ENCODE data around the gene CPLANE2.

The CPLANE2 gene

DNA sequence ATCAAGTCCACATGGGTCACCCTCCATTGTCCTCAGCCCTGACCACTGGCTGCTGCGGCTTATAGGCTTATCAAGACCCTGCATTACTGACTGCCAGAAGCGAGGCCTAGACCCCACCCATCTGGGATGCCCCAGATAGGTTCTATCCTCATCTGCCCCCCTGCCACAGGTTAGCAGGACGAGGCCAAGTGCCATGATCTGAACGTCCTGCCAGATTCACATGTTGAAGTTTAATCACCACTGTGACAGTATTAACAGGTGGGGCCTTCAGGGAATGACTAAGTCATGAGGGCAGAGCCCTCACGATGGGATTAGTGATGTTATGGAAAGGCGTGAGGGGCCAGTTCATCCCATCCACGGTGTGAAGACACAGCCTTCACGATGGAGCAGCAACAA is 6.2 kb upstream of the CPLANE2 start:
- H3K4me3 ChIP-seq (ENCODE audit: low read depth, low read length), result no peak overlapping the region
- ChIA-PET CTCF (interaction anchor here (0.7 to 5.5 kb wide), 10 partner anchors 11 to 455 kb away, joined by 3 to 91 read pairs (median 5); partner anchors contain the start of gene FAM131C), POLR2A (no interaction called here)
- H3K4me1 ChIP-seq (ENCODE audit: control insufficient read depth, insufficient read depth, low read length), result peaks cover 4% of the 10 kb centered on the region
- peaks cover 0 to 13% of the 10 kb centered on the region in 2 experiments; a peak in 1 of 3 replicates for H3K36me3 ChIP-seq (ENCODE audit: control insufficient read depth in 2 of 2, insufficient read depth in 1 of 2, low read length in 2 of 2)
- H3K27ac ChIP-seq (ENCODE audit: extremely low read depth, low read depth, low read length), result no peak overlapping the region
- TF ChIP-seq, protein P1, sequence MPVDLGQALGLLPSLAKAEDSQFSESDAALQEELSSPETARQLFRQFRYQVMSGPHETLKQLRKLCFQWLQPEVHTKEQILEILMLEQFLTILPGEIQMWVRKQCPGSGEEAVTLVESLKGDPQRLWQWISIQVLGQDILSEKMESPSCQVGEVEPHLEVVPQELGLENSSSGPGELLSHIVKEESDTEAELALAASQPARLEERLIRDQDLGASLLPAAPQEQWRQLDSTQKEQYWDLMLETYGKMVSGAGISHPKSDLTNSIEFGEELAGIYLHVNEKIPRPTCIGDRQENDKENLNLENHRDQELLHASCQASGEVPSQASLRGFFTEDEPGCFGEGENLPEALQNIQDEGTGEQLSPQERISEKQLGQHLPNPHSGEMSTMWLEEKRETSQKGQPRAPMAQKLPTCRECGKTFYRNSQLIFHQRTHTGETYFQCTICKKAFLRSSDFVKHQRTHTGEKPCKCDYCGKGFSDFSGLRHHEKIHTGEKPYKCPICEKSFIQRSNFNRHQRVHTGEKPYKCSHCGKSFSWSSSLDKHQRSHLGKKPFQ (tag by site-specific recombination; IDR thresholded peaks at IDR 0.05), result peak; percentile 65; the same call in 1 of the 2 replicates
- TF ChIP-seq ZNF561 (tag by site-specific recombination; IDR thresholded peaks at IDR 0.05; ENCODE audit: borderline replicate concordance), result no peak
- TF ChIP-seq SCRT2 (tag by site-specific recombination; IDR thresholded peaks at IDR 0.05), result peak; percentile 50; the same call in 1 of the 2 replicates
- no peak for TF ChIP-seq ZNF623 (tag by site-specific recombination; IDR thresholded peaks at IDR 0.05)
- TF ChIP-seq ZNF555 (tag by site-specific recombination; conservative IDR thresholded peaks at IDR 0.05), result no peak
- no peak for TF ChIP-seq ZNF510 (tag by site-specific recombination; IDR thresholded peaks at IDR 0.05; ENCODE audit: insufficient replicate concordance)
- no peaks in the 10 kb centered on the region for H3K9me3 ChIP-seq (ENCODE audit: control insufficient read depth, insufficient read depth, low read depth, low read length)

DNA sequence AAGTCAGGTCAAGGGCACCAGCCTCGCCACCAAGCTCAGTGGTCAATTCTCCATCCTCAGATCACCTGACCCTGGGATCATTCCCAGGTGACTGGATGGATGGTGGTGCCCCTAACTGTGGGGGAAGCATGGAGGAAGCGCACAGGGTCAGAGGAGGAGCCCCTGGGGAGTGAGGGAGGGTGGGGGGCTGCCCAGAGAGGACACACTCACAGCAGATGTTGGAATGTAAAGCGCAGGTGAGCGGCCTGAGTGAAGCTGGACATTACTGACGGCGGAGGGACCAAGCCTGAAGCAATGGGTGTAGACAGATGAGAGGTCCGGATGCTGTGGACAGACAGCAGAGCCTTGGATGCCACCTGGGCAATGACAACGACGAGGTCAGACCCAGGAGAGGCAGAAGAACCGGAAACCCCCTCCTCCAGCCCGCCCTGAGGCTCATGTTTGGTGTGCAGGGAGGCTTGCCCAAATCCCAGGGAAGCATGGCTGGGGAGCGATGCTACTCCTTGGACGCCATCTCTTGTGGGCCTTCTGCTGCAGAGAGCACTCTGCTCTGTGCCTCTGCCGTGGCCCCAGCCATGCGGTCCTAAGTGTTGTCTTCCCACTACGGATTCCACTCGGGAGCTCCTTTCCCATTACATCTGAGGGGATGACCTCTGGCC is 5.7 kb upstream of the CPLANE2 start:
- ChIA-PET POLR2A (no interaction called here), CTCF (interaction anchor here (1.0 to 5.5 kb wide), 7 partner anchors 11 to 169 kb away, joined by 3 to 91 read pairs (median 14); partner anchors contain the start of gene FAM131C)
- no peak for TF ChIP-seq ZNF670 (tag by site-specific recombination; IDR thresholded peaks at IDR 0.05; ENCODE audit: low read depth)
- TF ChIP-seq ZSCAN23 (tag by site-specific recombination; IDR thresholded peaks at IDR 0.05), result no peak
- TF ChIP-seq, protein P2, sequence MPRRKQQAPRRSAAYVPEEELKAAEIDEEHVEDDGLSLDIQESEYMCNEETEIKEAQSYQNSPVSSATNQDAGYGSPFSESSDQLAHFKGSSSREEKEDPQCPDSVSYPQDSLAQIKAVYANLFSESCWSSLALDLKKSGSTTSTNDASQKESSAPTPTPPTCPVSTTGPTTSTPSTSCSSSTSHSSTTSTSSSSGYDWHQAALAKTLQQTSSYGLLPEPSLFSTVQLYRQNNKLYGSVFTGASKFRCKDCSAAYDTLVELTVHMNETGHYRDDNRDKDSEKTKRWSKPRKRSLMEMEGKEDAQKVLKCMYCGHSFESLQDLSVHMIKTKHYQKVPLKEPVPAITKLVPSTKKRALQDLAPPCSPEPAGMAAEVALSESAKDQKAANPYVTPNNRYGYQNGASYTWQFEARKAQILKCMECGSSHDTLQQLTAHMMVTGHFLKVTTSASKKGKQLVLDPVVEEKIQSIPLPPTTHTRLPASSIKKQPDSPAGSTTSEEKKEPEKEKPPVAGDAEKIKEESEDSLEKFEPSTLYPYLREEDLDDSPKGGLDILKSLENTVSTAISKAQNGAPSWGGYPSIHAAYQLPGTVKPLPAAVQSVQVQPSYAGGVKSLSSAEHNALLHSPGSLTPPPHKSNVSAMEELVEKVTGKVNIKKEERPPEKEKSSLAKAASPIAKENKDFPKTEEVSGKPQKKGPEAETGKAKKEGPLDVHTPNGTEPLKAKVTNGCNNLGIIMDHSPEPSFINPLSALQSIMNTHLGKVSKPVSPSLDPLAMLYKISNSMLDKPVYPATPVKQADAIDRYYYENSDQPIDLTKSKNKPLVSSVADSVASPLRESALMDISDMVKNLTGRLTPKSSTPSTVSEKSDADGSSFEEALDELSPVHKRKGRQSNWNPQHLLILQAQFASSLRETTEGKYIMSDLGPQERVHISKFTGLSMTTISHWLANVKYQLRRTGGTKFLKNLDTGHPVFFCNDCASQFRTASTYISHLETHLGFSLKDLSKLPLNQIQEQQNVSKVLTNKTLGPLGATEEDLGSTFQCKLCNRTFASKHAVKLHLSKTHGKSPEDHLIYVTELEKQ (tag by site-specific recombination; IDR thresholded peaks at IDR 0.05; ENCODE audit: borderline replicate concordance), result no peak
- TF ChIP-seq ZNF214 (tag by site-specific recombination; IDR thresholded peaks at IDR 0.05; ENCODE audit: borderline replicate concordance), result no peak
- TF ChIP-seq, protein P3, sequence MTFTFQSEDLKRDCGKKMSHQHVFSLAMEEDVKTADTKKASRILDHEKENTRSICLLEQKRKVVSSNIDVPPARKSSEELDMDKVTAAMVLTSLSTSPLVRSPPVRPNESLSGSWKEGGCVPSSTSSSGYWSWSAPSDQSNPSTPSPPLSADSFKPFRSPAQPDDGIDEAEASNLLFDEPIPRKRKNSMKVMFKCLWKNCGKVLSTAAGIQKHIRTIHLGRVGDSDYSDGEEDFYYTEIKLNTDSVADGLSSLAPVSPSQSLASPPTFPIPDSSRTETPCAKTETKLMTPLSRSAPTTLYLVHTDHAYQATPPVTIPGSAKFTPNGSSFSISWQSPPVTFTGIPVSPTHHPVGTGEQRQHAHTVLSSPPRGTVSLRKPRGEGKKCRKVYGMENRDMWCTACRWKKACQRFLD (tag by site-specific recombination; IDR thresholded peaks at IDR 0.05), result no peak
- no peak for TF ChIP-seq TCF7L2 (IDR thresholded peaks at IDR 0.05; ENCODE audit: borderline replicate concordance, low read depth, low read length)
- Histone ChIP-seq H3K4me1 (ENCODE audit: control insufficient read depth, insufficient read depth, low read length) (peaks cover 3% of the 10 kb centered on the region), H3K9me3 (ENCODE audit: control insufficient read depth, insufficient read depth, low read depth, low read length) (no peaks in the 10 kb centered on the region), H3K36me3 (ENCODE audit: control insufficient read depth in 2 of 2, insufficient read depth in 1 of 2, low read length in 2 of 2) (peaks cover 0 to 10% of the 10 kb centered on the region in 2 experiments; a peak in 1 of 3 replicates), H3K27ac (ENCODE audit: extremely low read depth, low read depth, low read length) (no peak overlapping the region), H3K4me3 (ENCODE audit: low read depth, low read length) (no peak overlapping the region)

DNA sequence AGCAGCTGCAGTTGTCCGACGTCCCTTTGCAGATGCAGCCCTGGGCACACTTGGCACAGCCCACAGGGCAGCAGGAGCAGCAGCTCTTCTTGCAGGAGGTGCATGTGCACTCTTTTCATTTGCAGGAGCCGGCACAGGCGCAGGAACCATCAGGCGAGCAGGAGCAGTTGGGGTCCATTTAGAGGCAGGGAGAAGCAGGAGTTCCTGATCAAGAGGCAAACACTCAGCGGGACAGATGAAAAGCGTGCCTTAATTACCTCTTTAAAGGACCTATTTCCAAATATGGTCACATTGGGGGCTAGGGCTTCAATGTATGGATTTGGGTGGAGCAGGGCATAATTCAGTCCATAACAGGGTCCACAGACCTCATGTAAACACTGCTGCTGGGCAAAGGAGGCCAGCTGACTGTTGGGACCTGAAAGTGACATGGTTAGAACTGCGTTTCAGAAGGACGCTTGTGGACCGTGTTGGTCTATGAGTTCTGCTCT is 4.3 kb upstream of the CPLANE2 start:
- Histone ChIP-seq H3K27ac (ENCODE audit: extremely low read depth, low read depth, low read length) (no peak overlapping the region), H3K4me1 (ENCODE audit: control insufficient read depth, insufficient read depth, low read length) (peaks cover 9% of the 10 kb centered on the region), H3K9me3 (ENCODE audit: control insufficient read depth, insufficient read depth, low read depth, low read length) (no peaks in the 10 kb centered on the region), H3K36me3 (ENCODE audit: control insufficient read depth in 2 of 2, insufficient read depth in 1 of 2, low read length in 2 of 2) (no peaks in the 10 kb centered on the region), H3K4me3 (ENCODE audit: low read depth, low read length) (no peak overlapping the region)
- CTCF ChIA-PET, result interaction anchor here (5.5 kb wide), 1 partner anchor 160 kb away, joined by 91 read pairs; no protein-coding TSS in a partner anchor
- POLR2A ChIA-PET, result interaction anchor here (0.6 kb wide), 1 partner anchor 346 kb away, joined by 5 read pairs; no protein-coding TSS in a partner anchor
- no peak for TF ChIP-seq ZNF621 (tag by site-specific recombination; IDR thresholded peaks at IDR 0.05)
- TF ChIP-seq SCRT1 (tag by site-specific recombination; IDR thresholded peaks at IDR 0.05; ENCODE audit: borderline replicate concordance), result no peak
- TF ChIP-seq ZNF600 (tag by site-specific recombination; IDR thresholded peaks at IDR 0.05), result peak; percentile 73; the same call in 1 of the 2 replicates
- TF ChIP-seq, protein P4, sequence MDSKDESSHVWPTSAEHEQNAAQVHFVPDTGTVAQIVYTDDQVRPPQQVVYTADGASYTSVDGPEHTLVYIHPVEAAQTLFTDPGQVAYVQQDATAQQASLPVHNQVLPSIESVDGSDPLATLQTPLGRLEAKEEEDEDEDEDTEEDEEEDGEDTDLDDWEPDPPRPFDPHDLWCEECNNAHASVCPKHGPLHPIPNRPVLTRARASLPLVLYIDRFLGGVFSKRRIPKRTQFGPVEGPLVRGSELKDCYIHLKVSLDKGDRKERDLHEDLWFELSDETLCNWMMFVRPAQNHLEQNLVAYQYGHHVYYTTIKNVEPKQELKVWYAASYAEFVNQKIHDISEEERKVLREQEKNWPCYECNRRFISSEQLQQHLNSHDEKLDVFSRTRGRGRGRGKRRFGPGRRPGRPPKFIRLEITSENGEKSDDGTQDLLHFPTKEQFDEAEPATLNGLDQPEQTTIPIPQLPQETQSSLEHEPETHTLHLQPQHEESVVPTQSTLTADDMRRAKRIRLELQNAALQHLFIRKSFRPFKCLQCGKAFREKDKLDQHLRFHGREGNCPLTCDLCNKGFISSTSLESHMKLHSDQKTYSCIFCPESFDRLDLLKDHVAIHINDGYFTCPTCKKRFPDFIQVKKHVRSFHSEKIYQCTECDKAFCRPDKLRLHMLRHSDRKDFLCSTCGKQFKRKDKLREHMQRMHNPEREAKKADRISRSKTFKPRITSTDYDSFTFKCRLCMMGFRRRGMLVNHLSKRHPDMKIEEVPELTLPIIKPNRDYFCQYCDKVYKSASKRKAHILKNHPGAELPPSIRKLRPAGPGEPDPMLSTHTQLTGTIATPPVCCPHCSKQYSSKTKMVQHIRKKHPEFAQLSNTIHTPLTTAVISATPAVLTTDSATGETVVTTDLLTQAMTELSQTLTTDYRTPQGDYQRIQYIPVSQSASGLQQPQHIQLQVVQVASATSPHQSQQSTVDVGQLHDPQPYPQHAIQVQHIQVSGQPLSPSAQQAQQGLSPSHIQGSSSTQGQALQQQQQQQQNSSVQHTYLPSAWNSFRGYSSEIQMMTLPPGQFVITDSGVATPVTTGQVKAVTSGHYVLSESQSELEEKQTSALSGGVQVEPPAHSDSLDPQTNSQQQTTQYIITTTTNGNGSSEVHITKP (tag by site-specific recombination; IDR thresholded peaks at IDR 0.05), result peak; percentile 75
- TF ChIP-seq ZNF837 (tag by site-specific recombination; IDR thresholded peaks at IDR 0.05), result no peak
- TF ChIP-seq MEIS1 (CRISPR knock-in tag; IDR thresholded peaks at IDR 0.05; ENCODE audit: borderline replicate concordance), result no peak
- no peak for TF ChIP-seq ZNF624 (tag by site-specific recombination; IDR thresholded peaks at IDR 0.05)
